HG03460 (cell line): ENCODE results near the gene LRIG3.
"Not testable (repeated sequence)": the region's sequence is repeated elsewhere in the genome, so short reads cannot be mapped to it uniquely, and the experiment has no call there.

ENCODE experiments used
- ATAC-seq: cut with Tn5 transposase; IDR thresholded peaks from one replicate; pipeline ENCODE4 v1.9.1; 2021; ENCODE audit not compliant: unreplicated experiment

The LRIG3 gene

GRCh38 chr12:58860056-58860787 lies 60.1 kb downstream of the LRIG3 start:
- ATAC-seq, result no peak

GRCh38 chr12:58858030-58858429 lies 62.3 kb downstream of the LRIG3 start:
- no peak for ATAC-seq

DNA sequence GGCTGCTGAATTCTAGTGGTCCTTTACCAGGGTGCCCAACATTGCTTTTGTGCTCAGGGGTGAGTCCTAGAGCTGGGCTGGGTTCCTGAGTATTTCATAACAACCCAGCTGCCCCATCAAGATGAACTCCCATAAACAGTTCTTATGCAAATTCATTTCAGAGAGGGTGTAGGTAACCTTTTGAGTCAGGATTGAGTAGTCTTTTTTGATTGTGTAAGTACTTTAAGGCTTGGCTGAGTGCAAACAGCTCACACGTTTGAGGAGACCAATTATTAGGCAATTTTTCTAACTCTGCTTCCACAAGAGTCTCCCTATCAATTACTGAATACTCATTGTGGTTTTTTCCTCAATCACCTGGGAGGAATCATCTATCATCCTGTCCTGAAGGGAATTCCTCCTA lies 63.1 kb downstream of the LRIG3 start:
- not testable (repeated sequence) for ATAC-seq

DNA sequence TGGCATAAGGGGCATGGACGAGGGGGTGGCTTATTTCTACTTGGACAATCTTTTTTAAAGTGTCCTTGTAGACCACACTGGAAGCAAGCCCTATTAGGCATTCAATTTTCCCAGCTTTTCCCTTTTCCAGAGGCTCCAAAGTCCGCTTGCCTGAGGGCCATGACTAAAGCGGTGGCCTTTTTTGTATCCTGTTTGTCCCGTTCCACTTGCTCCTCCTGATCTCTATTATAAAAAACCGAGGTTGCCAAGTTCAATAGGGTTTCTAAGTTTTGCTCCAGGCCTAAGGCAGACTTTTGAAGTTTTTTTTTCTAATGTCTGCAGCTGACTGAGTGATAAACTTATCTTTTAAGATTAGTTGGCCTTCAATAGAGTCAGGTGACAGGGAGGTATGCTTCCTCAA lies 64.7 kb downstream of the LRIG3 start:
- not testable (repeated sequence) for ATAC-seq

DNA sequence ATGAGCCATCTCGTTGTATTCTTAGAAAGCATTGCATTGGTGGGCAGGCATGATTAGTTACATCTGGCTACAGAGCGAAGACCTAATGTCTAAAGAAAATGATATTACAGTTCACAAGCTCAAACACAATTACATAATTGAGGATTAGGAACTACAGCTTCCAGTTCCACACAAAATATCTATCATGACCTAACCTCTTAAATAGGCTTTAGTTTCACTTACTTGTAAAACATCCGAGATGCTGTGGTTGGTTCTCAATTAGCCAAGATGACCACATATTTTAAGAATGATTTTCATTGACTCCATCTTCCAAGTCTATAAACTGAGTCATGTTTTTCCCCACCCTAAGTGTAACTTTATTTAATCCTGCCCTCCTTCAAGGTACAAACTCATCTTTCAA lies 69.5 kb downstream of the LRIG3 start:
- no peak for ATAC-seq

- ATAC-seq, result no peak
These were observed 72.3 kb downstream of the LRIG3 start for GRCh38 chr12:58847901-58848600.

DNA sequence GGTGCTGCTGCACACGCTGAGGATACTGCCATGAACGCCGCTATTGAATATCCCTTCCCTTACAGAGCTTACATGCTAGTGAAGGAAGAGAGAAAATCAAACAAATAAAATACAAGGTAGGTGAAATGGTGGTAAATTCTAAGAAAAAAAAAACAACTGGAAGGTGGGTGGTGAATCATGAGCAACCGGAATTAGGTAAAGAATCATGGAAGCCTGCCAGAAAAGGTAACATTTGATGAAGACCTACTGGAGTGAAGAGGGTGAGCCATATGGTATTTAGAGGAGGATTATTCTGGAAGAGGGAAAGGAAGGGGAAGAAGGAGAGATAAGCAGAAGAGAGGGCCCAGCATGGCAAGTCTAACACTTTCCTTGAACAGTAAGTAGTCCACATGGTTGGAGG lies 76.1 kb downstream of the LRIG3 start:
- no peak for ATAC-seq

DNA sequence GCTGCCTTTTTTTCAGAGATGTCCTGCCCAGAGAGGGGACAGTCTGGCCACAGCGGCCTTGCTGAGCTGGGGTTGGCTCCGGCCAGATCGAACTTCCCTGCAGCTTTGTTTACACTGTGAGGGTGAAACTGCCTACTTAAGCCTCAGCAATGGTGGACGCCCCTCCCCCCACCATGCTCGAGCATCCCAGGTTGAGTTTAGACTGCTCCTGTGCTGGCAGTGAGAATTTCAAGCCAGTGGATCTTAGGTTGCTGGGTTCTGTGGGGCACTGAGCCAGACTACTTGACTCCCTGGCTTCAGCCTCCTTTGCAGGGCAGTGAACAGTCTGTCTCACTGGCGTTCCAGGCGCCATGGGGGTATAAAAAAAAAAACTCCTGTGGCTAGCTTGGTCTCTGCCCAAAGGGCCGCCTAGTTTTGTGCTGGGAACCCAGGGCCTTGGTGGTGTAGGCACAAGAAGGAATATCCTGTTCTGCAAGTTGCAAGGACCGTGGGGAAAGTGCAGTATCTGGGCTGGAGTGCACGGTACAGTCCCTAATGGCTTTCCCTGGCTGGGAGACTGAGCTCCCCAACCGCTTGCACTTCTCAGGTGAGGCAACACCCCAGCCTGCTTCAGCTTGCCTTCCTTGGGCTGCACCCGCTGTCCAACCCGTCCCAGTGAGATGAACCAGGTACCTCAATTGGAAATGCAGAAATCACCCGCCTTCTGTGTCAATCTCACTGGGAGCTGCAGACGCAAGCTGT lies 79.1 kb downstream of the LRIG3 start:
- no peak for ATAC-seq

- ATAC-seq, result no peak
These were observed 86.5 kb downstream of the LRIG3 start for GRCh38 chr12:58833853-58834252.

GRCh38 chr12:58832920-58833319 lies 87.4 kb downstream of the LRIG3 start:
- ATAC-seq, result no peak
